C4-2B (cell line): ENCODE data around the gene HIRA.

Experiments used
- H3K27ac ChIP-seq: fragments of 450-650 bp; 2 replicates; pipeline ENCODE4 v1.5.1; 2017
- CTCF ChIP-seq: fragments of 450-650 bp; conservative IDR thresholded peaks from 2 replicates; pipeline ENCODE4 v1.5.1; 2017; ENCODE audit warnings: mild to moderate bottlenecking
- ZFX ChIP-seq: fragments of 450-650 bp; IDR thresholded peaks from 2 replicates; pipeline ENCODE4 v1.6.1; 2017

Gene HIRA

GRCh38 chr22:19463491-19464469 lies 32.2 kb upstream of the HIRA start:
- TF ChIP-seq ZFX: no peak
- no peak for TF ChIP-seq CTCF
- no peak overlapping the region for H3K27ac ChIP-seq

GRCh38 chr22:19463008-19463407 lies 31.5 kb upstream of the HIRA start:
- TF ChIP-seq ZFX (no peak), CTCF (no peak)
- H3K27ac ChIP-seq: no peak overlapping the region

GRCh38 chr22:19461506-19461905 lies 30.0 kb upstream of the HIRA start:
- no peak for TF ChIP-seq CTCF
- no peak for TF ChIP-seq ZFX

GRCh38 chr22:19460036-19460435 lies 28.5 kb upstream of the HIRA start:
- TF ChIP-seq CTCF: no peak
- TF ChIP-seq ZFX: no peak

More at GRCh38 chr22:19461506-19461905, 30.0 kb upstream of the HIRA start:
- H3K27ac ChIP-seq: no peak overlapping the region

GRCh38 chr22:19457828-19458428 lies 26.4 kb upstream of the HIRA start:
- TF ChIP-seq CTCF (no peak), ZFX (no peak)
- H3K27ac ChIP-seq: no peak overlapping the region

More at GRCh38 chr22:19460036-19460435, 28.5 kb upstream of the HIRA start:
- no peak overlapping the region for H3K27ac ChIP-seq

- TF ChIP-seq ZFX (no peak), CTCF (no peak)
- H3K27ac ChIP-seq: no peak overlapping the region
Observed at GRCh38 chr22:19456541-19456940, 25.0 kb upstream of the HIRA start.
